Type B pancreatic cell (in vitro differentiated cells): Measurements from ENCODE around the gene EVI2A. TPM values are rescaled to one million over a fixed set of nuclear protein-coding genes. Genes with fewer than 3 reads are reported as not detected.

Experiments used
- DNase-seq: peaks from one replicate; pipeline ENCODE4 v3.0.0; 2021; ENCODE audit warnings: mixed read lengths; ENCODE audit not compliant: unreplicated experiment; ENCODE audit errors: extremely low spot score
- H3K27ac Mint-ChIP-seq: 2 replicates; pipeline ENCODE4 v1.8.0; 2021; ENCODE audit warnings: mild to moderate bottlenecking, mixed read lengths
- H3K27me3 Mint-ChIP-seq: 2 replicates; pipeline ENCODE4 v1.8.0; 2021; ENCODE audit warnings: mixed read lengths
- H3K36me3 Mint-ChIP-seq: 2 replicates; pipeline ENCODE4 v1.8.0; 2021; ENCODE audit warnings: mixed read lengths
- H3K4me1 Mint-ChIP-seq: one replicate; pipeline ENCODE4 v1.8.0; 2021; ENCODE audit warnings: mixed read lengths; ENCODE audit not compliant: unreplicated experiment
- H3K4me3 Mint-ChIP-seq: 2 replicates; pipeline ENCODE4 v1.8.0; 2021; ENCODE audit warnings: mild to moderate bottlenecking, mixed read lengths
- H3K9me3 Mint-ChIP-seq: 2 replicates; pipeline ENCODE4 v1.8.0; 2021; ENCODE audit warnings: mixed read lengths
- total RNA-seq: library from RNA; stranded (reverse); gene quantifications from 2 replicates; pipeline ENCODE4 v1.2.1, GENCODE V29; 2021; ENCODE audit warnings: low replicate concordance
- TF ChIP-seq, protein P1 (sequence below): fragments of 200-600 bp; sonication (generic); conservative IDR thresholded peaks from 2 replicates; pipeline ENCODE4 v1.5.0; 2021; ENCODE audit warnings: antibody characterized with exemption, mild to moderate bottlenecking

The EVI2A gene
- total RNA-seq, 1 donor from 2014 or later = not detected

DNA sequence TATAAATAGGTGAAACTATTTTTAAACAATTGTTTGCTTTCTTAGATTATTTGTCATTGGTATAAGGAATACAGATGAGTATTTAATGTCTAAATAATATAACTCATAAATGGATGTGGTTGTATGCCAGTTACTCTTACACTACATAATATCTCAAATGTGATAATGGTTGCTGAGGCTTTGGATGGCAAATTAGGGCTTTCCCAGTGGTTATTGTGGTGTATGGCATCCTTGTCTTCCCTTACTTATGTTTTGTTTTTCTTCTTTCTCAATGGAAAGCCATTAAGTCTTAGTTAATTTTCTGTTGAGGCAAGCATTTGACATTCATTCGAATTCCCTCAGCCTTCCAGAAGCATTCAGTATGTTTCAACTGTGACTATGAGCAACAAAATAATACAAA lies 34.8 kb downstream of the EVI2A start:
- TF ChIP-seq, protein P1, sequence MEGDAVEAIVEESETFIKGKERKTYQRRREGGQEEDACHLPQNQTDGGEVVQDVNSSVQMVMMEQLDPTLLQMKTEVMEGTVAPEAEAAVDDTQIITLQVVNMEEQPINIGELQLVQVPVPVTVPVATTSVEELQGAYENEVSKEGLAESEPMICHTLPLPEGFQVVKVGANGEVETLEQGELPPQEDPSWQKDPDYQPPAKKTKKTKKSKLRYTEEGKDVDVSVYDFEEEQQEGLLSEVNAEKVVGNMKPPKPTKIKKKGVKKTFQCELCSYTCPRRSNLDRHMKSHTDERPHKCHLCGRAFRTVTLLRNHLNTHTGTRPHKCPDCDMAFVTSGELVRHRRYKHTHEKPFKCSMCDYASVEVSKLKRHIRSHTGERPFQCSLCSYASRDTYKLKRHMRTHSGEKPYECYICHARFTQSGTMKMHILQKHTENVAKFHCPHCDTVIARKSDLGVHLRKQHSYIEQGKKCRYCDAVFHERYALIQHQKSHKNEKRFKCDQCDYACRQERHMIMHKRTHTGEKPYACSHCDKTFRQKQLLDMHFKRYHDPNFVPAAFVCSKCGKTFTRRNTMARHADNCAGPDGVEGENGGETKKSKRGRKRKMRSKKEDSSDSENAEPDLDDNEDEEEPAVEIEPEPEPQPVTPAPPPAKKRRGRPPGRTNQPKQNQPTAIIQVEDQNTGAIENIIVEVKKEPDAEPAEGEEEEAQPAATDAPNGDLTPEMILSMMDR = peak; percentile 50
- Mint-ChIP-seq H3K27me3 (no peaks in the 10 kb centered on the region), H3K9me3 (no peaks in the 10 kb centered on the region), H3K4me3 (no peak overlapping the region), H3K27ac (no peak overlapping the region), H3K36me3 (peaks cover 9% of the 10 kb centered on the region), H3K4me1 (no peaks in the 10 kb centered on the region)
- DNase-seq = no peak

DNA sequence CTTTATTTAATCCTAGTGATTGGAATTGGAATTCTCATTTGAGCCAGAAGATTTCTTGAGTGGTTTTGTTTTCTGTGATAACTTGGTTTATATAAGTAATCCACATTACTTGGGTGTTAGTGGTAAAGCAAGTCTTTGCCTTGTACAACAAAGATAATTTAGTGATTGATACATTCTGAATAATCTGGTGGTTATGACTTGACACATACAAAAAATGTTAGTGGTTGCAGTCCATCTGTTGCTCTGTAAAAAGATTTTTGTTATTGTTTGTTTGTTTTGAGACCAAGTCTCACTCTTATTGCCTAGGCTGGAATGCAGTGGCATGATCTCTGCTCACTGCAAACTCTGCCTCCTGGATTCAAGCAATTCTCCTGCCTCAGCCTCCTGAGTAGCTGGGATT lies 37.6 kb downstream of the EVI2A start:
- TF ChIP-seq, protein P1 = no peak
- H3K4me1 Mint-ChIP-seq = no peaks in the 10 kb centered on the region
- DNase-seq = no peak
- no peak overlapping the region for H3K4me3 Mint-ChIP-seq
- peaks cover 14% of the 10 kb centered on the region for H3K36me3 Mint-ChIP-seq
- no peak overlapping the region for H3K27ac Mint-ChIP-seq
- no peaks in the 10 kb centered on the region for H3K27me3 Mint-ChIP-seq
- no peaks in the 10 kb centered on the region for H3K9me3 Mint-ChIP-seq

DNA sequence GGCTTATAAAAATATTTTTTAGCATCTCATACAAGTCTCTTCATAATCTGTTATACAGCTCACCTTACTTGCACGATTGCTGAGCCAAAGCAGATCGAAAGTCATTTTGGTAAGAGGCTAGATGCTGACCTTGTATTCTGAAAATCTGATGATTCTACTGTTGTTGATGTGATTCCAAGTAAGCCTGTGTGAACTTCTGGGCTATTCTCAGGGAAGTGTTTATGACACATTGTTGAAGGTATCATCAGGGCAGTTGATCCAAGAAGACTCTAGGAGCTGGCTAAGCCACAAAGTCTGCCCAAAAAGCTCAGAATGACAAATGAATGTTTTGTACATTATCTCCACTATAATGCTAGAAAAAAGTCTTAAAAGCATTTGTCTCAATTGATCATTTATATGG lies 40.4 kb downstream of the EVI2A start:
- Mint-ChIP-seq H3K36me3 (peaks cover 31% of the 10 kb centered on the region), H3K27me3 (no peaks in the 10 kb centered on the region), H3K4me3 (no peak overlapping the region), H3K27ac (no peak overlapping the region), H3K9me3 (no peaks in the 10 kb centered on the region), H3K4me1 (no peaks in the 10 kb centered on the region)
- TF ChIP-seq, protein P1 = no peak
- DNase-seq = no peak

DNA sequence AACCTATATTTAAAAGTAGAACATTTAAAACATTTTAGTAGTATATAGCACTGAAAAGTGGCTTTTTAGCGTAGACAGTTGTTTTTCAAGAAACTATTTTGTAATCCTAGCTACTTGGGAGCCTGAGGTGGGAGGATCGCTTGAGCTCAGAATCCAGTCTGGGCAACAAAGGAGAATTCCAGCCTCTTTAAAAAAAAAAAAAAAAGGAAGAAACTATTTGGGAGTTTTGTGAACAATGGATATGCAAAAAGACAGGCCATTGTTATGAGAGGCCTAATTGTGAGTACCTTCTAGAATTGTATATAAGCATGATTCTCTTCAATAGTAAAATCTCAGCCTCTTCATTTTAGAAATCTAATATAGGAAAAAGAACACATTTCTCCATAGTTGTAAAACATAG lies 42.0 kb downstream of the EVI2A start:
- H3K9me3 Mint-ChIP-seq = no peaks in the 10 kb centered on the region
- no peaks in the 10 kb centered on the region for H3K27me3 Mint-ChIP-seq
- DNase-seq = no peak
- peaks cover 33% of the 10 kb centered on the region for H3K36me3 Mint-ChIP-seq
- H3K4me1 Mint-ChIP-seq = no peaks in the 10 kb centered on the region
- H3K27ac Mint-ChIP-seq = no peak overlapping the region
- TF ChIP-seq, protein P1 = no peak
- no peak overlapping the region for H3K4me3 Mint-ChIP-seq

DNA sequence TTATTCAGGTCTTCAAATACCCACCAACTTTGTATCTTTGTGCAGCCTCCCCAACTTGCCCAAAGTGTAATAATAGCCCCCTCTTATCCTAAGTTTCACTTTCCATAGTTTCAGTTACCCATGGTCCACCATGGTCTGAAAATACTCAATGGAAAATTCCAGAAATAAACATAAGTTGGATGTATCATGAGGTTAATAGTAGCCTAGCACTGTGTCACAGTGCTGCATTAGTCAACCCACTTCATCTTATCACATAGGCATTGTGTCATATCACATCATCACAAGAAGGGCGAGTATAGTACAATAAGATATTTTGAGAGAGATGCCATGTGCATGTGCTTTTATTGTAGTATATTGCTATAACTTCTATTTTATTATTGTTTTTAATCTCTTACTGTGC lies 46.3 kb downstream of the EVI2A start:
- no peaks in the 10 kb centered on the region for H3K9me3 Mint-ChIP-seq
- H3K36me3 Mint-ChIP-seq = peaks cover 32% of the 10 kb centered on the region
- no peak for DNase-seq
- TF ChIP-seq, protein P1 = no peak
- no peaks in the 10 kb centered on the region for H3K27me3 Mint-ChIP-seq
- peaks cover 4% of the 10 kb centered on the region for H3K4me1 Mint-ChIP-seq
- H3K27ac Mint-ChIP-seq = no peak overlapping the region
- H3K4me3 Mint-ChIP-seq = no peak overlapping the region

DNA sequence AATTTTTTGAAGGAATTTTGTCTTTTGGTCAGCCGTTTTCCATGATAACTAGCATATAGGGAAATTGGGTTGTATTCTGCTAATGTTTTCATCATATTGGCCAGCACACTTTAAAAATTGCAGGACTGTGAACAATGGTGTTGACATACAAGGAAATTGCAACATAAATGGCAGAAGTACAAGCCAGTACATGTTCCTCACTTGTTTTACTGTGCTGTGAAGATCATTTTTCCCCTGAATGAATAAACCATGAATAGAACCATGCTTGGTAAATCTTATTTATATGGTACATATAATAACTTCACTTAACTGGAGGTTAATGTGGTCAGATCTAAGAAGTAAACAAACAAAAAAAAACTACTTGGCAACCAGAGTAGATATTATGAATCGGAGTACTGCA lies 47.2 kb downstream of the EVI2A start:
- Mint-ChIP-seq H3K4me1 (peaks cover 9% of the 10 kb centered on the region), H3K27ac (peak overlapping the region; percentile 72), H3K4me3 (no peak overlapping the region), H3K36me3 (peaks cover 38% of the 10 kb centered on the region), H3K27me3 (no peaks in the 10 kb centered on the region), H3K9me3 (no peaks in the 10 kb centered on the region)
- TF ChIP-seq, protein P1 = no peak
- DNase-seq = no peak
